Neural crest cell (in vitro differentiated cells): ENCODE results near the gene ATP4A. TPM values are rescaled to one million over a fixed set of nuclear protein-coding genes. Genes with fewer than 3 reads are reported as not detected.

Experiments used
- DNase-seq: peaks from one replicate; pipeline ENCODE4 v3.0.0; 2021; ENCODE audit warnings: low read depth, mixed read lengths, low spot score
- H3K27ac Mint-ChIP-seq: one replicate; pipeline ENCODE4 v1.8.0; 2021; ENCODE audit warnings: mild to moderate bottlenecking, mixed read lengths; ENCODE audit not compliant: unreplicated experiment
- H3K27me3 Mint-ChIP-seq: 2 replicates; pipeline ENCODE4 v1.8.0; 2021; ENCODE audit warnings: low read depth, mild to moderate bottlenecking, mixed read lengths
- H3K36me3 Mint-ChIP-seq: 2 replicates; pipeline ENCODE4 v1.8.0; 2021; ENCODE audit warnings: low read depth, mild to moderate bottlenecking, mixed read lengths
- H3K4me1 Mint-ChIP-seq: 2 replicates; pipeline ENCODE4 v1.8.0; 2021; ENCODE audit warnings: mixed read lengths
- H3K4me3 Mint-ChIP-seq: one replicate; pipeline ENCODE4 v1.8.0; 2021; ENCODE audit warnings: mild to moderate bottlenecking, mixed read lengths
- H3K9me3 Mint-ChIP-seq: 2 replicates; pipeline ENCODE4 v1.8.0; 2021; ENCODE audit warnings: mixed read lengths
- total RNA-seq: library from RNA; stranded (reverse); gene quantifications from 2 replicates; pipeline ENCODE4 v1.2.1, GENCODE V29; 2021
- TF ChIP-seq, protein P1 (sequence below): fragments of 200-600 bp; sonication (generic); conservative IDR thresholded peaks from 2 replicates; pipeline ENCODE4 v1.5.0; 2021; ENCODE audit warnings: antibody characterized with exemption, mild to moderate bottlenecking

The ATP4A gene
- total RNA-seq, 1 donor from 2014 or later, result not detected

DNA sequence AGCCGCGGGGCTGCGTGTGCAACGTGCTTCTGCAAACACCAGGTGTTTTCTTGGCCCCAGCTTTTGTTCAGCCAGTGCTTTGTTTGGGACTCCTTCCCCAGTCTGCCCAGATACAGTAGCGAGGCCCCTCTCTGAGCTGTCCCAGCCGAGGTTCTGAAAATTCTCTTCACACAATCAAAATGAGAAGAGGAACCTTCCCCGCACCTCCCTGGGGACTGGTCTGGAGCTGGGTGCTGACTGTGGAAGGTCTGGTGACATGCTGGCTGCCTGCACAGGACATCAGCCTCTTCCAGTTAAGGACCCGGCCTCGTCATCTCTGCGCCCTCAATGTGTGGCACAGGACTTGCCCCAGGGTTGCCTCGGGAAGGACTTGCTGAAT is 4.2 kb downstream of the ATP4A start:
- peaks cover 84% of the 10 kb centered on the region for H3K27me3 Mint-ChIP-seq
- H3K4me3 Mint-ChIP-seq, result no peak overlapping the region

GRCh38 chr19:35558400-35559280 is 4.8 kb downstream of the ATP4A start:
- TF ChIP-seq, protein P1, sequence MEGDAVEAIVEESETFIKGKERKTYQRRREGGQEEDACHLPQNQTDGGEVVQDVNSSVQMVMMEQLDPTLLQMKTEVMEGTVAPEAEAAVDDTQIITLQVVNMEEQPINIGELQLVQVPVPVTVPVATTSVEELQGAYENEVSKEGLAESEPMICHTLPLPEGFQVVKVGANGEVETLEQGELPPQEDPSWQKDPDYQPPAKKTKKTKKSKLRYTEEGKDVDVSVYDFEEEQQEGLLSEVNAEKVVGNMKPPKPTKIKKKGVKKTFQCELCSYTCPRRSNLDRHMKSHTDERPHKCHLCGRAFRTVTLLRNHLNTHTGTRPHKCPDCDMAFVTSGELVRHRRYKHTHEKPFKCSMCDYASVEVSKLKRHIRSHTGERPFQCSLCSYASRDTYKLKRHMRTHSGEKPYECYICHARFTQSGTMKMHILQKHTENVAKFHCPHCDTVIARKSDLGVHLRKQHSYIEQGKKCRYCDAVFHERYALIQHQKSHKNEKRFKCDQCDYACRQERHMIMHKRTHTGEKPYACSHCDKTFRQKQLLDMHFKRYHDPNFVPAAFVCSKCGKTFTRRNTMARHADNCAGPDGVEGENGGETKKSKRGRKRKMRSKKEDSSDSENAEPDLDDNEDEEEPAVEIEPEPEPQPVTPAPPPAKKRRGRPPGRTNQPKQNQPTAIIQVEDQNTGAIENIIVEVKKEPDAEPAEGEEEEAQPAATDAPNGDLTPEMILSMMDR, result no peak
- Mint-ChIP-seq H3K4me3 (no peak overlapping the region), H3K4me1 (peaks cover 10% of the 10 kb centered on the region), H3K27ac (no peak overlapping the region), H3K27me3 (peaks cover 83% of the 10 kb centered on the region), H3K9me3 (no peaks in the 10 kb centered on the region), H3K36me3 (no peaks in the 10 kb centered on the region)
- no peak for DNase-seq

More for the DNA sequence above, 4.2 kb downstream of the ATP4A start:
- TF ChIP-seq, protein P1, result no peak
- Mint-ChIP-seq H3K4me1 (peaks cover 10% of the 10 kb centered on the region), H3K9me3 (no peaks in the 10 kb centered on the region), H3K36me3 (no peaks in the 10 kb centered on the region), H3K27ac (no peak overlapping the region)
- DNase-seq, result no peak

DNA sequence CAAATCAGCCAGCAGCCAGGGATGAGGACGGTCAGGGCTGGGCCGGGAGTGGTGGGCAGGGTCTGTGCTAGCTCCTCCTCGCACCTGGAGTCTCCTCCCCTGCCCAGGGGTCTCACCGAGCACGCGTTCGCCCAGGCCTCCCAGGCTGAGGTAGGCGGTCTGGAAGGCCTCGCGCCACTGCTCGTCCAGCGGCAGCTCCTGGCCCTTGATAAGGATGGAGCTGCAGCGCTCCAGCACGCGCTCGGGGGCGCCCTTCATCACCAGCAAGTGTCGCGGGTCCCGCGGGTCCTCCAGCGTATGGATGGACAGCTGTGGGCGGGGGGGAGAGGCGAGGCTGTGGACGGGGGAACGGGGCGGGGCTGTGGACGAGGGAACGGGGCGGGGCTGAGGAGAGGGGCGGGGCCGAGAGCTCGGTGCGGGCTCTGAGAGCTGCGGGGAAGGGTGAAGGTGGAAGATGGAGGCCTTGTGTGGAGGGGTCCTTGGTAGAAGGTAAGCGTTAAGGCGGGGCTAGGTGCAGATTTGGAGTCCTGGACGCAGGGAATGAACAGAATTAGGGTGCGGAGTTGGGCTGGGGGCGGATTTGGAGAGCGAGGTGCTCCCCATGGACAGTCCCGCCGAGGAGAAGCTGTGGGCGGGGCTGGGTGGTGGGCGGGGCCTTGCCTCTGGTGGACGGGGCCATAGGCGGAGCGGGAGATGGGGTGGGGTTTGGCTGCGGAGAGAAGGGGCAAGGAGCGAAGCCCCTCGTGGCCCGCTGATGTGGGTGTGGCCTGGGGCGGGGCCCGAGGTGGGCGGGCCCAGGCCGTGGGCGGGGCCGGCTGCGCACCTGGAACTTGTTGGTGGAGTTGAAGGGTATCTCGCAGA is 5.7 kb downstream of the ATP4A start:
- Mint-ChIP-seq H3K27ac (no peak overlapping the region), H3K4me1 (peaks cover 10% of the 10 kb centered on the region), H3K27me3 (peaks cover 84% of the 10 kb centered on the region), H3K4me3 (peak overlapping the region; percentile 82), H3K9me3 (no peaks in the 10 kb centered on the region), H3K36me3 (no peaks in the 10 kb centered on the region)
- TF ChIP-seq, protein P1, result no peak
- DNase-seq, result peak; percentile 84

- Mint-ChIP-seq H3K27me3 (peaks cover 77% of the 10 kb centered on the region), H3K4me1 (peaks cover 10% of the 10 kb centered on the region), H3K27ac (no peak overlapping the region), H3K4me3 (peak overlapping the region; percentile 82), H3K36me3 (no peaks in the 10 kb centered on the region), H3K9me3 (no peaks in the 10 kb centered on the region)
- no peak for DNase-seq
- TF ChIP-seq, protein P1, result no peak
Measured at GRCh38 chr19:35556846-35557538, 6.5 kb downstream of the ATP4A start.

GRCh38 chr19:35556025-35556590 is 7.3 kb downstream of the ATP4A start:
- Mint-ChIP-seq H3K4me1 (peaks cover 10% of the 10 kb centered on the region), H3K9me3 (no peaks in the 10 kb centered on the region), H3K27me3 (peaks cover 68% of the 10 kb centered on the region), H3K4me3 (peak overlapping the region; percentile 56), H3K27ac (no peak overlapping the region), H3K36me3 (no peaks in the 10 kb centered on the region)
- DNase-seq, result no peak
- TF ChIP-seq, protein P1, result no peak
